ENCODE data around the gene TMOD3.

DNA sequence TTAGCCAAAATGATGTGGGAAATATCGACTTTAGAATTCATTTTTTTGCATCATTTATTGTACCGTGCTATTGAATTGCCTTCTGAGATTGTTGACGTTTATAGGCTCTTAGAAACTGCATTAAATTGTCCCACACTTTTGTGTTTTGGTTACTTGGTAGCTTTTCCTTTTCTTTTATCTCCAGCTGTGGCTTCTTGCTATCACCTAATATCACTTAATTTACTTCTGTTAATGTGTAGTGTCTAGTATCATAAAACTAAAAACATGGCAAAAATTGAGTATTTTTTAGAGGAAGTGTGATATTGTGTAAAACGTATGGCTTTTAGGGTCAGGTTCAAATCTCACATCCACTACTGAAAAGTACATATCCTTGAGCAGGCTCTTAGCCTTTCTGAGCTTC, 11.2 kb downstream of the TMOD3 start:
- TF ChIP-seq, protein P1, sequence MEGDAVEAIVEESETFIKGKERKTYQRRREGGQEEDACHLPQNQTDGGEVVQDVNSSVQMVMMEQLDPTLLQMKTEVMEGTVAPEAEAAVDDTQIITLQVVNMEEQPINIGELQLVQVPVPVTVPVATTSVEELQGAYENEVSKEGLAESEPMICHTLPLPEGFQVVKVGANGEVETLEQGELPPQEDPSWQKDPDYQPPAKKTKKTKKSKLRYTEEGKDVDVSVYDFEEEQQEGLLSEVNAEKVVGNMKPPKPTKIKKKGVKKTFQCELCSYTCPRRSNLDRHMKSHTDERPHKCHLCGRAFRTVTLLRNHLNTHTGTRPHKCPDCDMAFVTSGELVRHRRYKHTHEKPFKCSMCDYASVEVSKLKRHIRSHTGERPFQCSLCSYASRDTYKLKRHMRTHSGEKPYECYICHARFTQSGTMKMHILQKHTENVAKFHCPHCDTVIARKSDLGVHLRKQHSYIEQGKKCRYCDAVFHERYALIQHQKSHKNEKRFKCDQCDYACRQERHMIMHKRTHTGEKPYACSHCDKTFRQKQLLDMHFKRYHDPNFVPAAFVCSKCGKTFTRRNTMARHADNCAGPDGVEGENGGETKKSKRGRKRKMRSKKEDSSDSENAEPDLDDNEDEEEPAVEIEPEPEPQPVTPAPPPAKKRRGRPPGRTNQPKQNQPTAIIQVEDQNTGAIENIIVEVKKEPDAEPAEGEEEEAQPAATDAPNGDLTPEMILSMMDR (IDR thresholded peaks at IDR 0.05; ENCODE audit: low read depth, low read length, poor library complexity, severe bottlenecking), result no peak
- no peak for TF ChIP-seq EZH2phosphoT487 (IDR thresholded peaks at IDR 0.05; ENCODE audit: borderline replicate concordance, low read length)

Data from DOHH2 (cell line).